ENCODE results near the gene GLRA3. TPM values are rescaled to one million over a fixed set of nuclear protein-coding genes. Genes with fewer than 3 reads are reported as not detected.

Gene GLRA3
- total RNA-seq, 6 experiments from 2014 or later, result not detected

DNA sequence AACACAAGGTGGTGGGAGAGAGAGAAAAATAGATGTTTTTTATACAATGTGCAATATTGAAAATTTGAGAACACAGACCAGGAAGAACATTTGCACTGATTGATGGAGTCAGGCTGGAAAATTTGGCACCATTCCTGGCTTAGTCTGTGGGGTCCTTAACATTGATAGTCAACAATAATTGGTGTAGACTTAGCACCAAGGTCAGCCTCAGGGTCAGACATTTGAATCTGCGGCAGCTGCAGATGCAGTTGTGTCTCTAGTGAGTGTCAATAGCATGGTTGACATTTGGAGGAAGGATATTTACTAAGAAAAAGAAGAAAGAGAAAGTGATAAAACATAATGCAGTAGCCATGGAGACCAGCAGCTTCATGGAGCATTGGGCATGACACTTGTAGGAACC is 31.5 kb upstream of the GLRA3 start:
- no peak for ATAC-seq
- H3K36me3 ChIP-seq, result no peaks in the 10 kb centered on the region
- no peak overlapping the region for H3K27ac ChIP-seq
- TF ChIP-seq, protein P1, sequence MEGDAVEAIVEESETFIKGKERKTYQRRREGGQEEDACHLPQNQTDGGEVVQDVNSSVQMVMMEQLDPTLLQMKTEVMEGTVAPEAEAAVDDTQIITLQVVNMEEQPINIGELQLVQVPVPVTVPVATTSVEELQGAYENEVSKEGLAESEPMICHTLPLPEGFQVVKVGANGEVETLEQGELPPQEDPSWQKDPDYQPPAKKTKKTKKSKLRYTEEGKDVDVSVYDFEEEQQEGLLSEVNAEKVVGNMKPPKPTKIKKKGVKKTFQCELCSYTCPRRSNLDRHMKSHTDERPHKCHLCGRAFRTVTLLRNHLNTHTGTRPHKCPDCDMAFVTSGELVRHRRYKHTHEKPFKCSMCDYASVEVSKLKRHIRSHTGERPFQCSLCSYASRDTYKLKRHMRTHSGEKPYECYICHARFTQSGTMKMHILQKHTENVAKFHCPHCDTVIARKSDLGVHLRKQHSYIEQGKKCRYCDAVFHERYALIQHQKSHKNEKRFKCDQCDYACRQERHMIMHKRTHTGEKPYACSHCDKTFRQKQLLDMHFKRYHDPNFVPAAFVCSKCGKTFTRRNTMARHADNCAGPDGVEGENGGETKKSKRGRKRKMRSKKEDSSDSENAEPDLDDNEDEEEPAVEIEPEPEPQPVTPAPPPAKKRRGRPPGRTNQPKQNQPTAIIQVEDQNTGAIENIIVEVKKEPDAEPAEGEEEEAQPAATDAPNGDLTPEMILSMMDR (IDR thresholded peaks at IDR 0.05), result no peak
- no peak for TF ChIP-seq POLR2A (IDR thresholded peaks at IDR 0.05)
- 29% methylated on average over 1 of the region's 1 CpG for WGBS (ENCODE audit: insufficient coverage, low coverage, low lambda C conversion rate, missing lambda C conversion rate)
- H3K27me3 ChIP-seq, result no peaks in the 10 kb centered on the region
- no peaks in the 10 kb centered on the region for H3K9me3 ChIP-seq
- no peaks in the 10 kb centered on the region for H3K4me1 ChIP-seq
- DNase-seq, result no peak
- intact Hi-C loops (cut with DNase I), result no loop called here
- no peak overlapping the region for H3K4me3 ChIP-seq

DNA sequence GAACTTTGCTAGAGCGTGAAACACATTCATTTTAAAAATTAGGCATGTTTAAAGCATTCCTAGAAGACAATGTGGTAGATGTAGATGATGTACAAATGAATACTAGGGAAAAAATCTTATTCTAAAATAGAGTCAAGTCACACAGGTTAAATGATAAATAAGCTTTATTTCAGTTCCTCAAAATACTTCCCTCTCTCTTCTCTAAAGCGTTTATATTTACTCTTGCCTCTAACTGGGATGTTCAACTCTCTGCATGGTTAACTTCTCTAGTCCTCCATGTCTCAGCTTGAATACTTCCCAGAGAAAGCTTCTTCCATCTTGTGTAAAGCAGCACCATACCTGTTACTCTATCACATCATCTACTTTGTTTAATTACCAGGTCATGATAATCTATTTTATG is 30.9 kb upstream of the GLRA3 start:
- WGBS (ENCODE audit: insufficient coverage, low coverage, low lambda C conversion rate, missing lambda C conversion rate), result 17% methylated on average over 2 of the region's 2 CpGs
- TF ChIP-seq POLR2A (IDR thresholded peaks at IDR 0.05), result no peak
- TF ChIP-seq, protein P1 (IDR thresholded peaks at IDR 0.05), result no peak
- no peak overlapping the region for H3K27ac ChIP-seq
- H3K4me3 ChIP-seq, result no peak overlapping the region
- H3K36me3 ChIP-seq, result no peaks in the 10 kb centered on the region
- no peak for ATAC-seq
- no peak for DNase-seq
- intact Hi-C loops (cut with DNase I), result no loop called here
- H3K4me1 ChIP-seq, result no peaks in the 10 kb centered on the region
- no peaks in the 10 kb centered on the region for H3K9me3 ChIP-seq
- H3K27me3 ChIP-seq, result no peaks in the 10 kb centered on the region

DNA sequence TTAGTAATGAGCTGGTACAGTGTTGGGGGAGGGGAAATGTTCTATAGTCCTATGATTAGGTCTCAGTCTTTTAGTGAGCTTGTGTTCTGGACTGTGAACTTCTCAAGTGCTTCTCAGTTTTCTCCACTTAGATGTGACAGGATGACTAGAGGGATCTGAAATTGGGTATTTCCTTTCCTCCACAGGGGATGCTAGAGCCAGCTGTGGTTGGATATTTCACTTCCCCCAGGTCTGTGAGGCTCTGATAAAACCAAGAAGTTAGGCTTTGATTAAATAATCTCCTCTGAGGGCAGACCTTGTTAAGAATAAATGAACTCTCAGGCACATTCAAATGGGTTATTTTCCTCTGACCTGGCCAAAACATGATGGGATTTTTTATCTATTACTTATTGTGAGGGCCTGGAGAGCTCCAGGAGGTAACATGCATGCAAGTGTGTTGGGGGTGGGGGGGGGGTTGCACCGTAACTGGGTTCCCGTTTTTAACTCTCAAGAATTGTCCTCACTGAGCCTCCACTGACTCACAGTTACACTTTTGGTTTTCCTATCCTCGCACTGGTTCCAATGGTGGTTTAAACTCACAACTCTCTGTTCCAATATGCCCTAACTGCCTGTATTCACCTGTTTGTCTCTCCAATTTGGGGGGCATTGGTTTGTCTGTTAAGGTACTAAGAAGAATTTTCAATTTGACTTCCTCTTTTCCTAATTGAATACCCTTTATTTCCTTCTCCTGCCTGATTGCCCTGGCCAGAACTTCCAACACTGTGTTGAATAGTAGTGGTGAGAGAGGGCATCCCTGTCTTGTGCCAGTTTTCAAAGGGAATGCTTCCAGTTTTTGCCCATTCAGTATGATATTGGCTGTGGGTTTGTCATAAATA is 28.1 kb upstream of the GLRA3 start:
- WGBS (ENCODE audit: insufficient coverage, low coverage, low lambda C conversion rate, missing lambda C conversion rate), result 19% methylated on average over 2 of the region's 3 CpGs
- DNase-seq, result no peak
- ATAC-seq, result no peak
- Histone ChIP-seq H3K4me3 (no peak overlapping the region), H3K27me3 (no peaks in the 10 kb centered on the region), H3K27ac (no peak overlapping the region), H3K4me1 (no peaks in the 10 kb centered on the region), H3K36me3 (no peaks in the 10 kb centered on the region), H3K9me3 (no peaks in the 10 kb centered on the region)
- TF ChIP-seq POLR2A (IDR thresholded peaks at IDR 0.05), result no peak
- TF ChIP-seq, protein P1 (IDR thresholded peaks at IDR 0.05), result no peak
- intact Hi-C loops (cut with DNase I), result no loop called here

DNA sequence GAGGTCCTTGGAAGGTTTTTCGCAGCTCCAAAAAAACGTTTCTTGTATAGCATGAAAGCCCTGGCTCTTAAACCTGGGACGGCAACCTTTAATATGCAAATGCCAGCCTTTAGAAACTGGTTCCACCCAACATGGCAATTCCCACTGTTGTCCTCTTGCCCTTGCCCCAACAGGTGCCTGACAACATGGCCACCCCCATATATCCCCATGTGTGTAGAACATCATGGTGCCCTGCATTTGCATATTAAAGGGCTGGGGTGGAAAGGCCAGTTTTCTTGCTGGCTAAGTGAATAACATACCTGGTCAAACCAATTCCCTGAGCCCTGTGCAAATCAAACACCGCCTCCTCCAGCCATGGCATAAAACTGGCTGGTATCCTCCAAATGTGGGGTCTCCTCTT is 26.0 kb upstream of the GLRA3 start:
- H3K27ac ChIP-seq, result no peak overlapping the region
- H3K27me3 ChIP-seq, result no peaks in the 10 kb centered on the region
- TF ChIP-seq, protein P1 (IDR thresholded peaks at IDR 0.05), result no peak
- TF ChIP-seq POLR2A (IDR thresholded peaks at IDR 0.05), result no peak
- H3K9me3 ChIP-seq, result no peaks in the 10 kb centered on the region
- 20% methylated on average over 4 of the region's 4 CpGs for WGBS (ENCODE audit: insufficient coverage, low coverage, low lambda C conversion rate, missing lambda C conversion rate)
- DNase-seq, result no peak
- no peak overlapping the region for H3K4me3 ChIP-seq
- intact Hi-C loops (cut with DNase I), result no loop called here
- H3K36me3 ChIP-seq, result no peaks in the 10 kb centered on the region
- no peak for ATAC-seq
- H3K4me1 ChIP-seq, result no peaks in the 10 kb centered on the region
